SK-N-SH (cell line): ENCODE measurements around the gene COX15. TPM values are rescaled to one million over a fixed set of nuclear protein-coding genes. Genes with fewer than 3 reads are reported as not detected.

ENCODE experiments used
- CTCF ChIA-PET: fragments of 300-600, 350-600 bp; formaldehyde crosslinking; extraction: SDS; loops from one replicate; lab custom pipeline; 2021; lab: Yijun Ruan, JAX
- POLR2A ChIA-PET: fragments of 350-600 bp; sonication (Branson Sonifier 250); formaldehyde crosslinking; extraction: SDS; loops from one replicate; lab custom pipeline; 2020; ENCODE audit warnings: antibody characterized with exemption, inconsistent platforms; lab: Yijun Ruan, JAX
- DNase-seq: peaks from one replicate; pipeline ENCODE4 v3.0.0; 2012
- H2AFZ ChIP-seq: fragments of 200-600 bp; sonication (generic); 2 replicates; pipeline ENCODE4 v1.8.1; 2016; ENCODE audit warnings: antibody characterized with exemption, mild to moderate bottlenecking, low read depth
- H3F3A ChIP-seq: fragments of 200-600 bp; sonication (generic); replicated peaks from 2 replicates; pipeline ENCODE3; 2016; ENCODE audit warnings: antibody characterized with exemption, mild to moderate bottlenecking; ENCODE audit not compliant: insufficient read depth
- H3K27ac ChIP-seq, 2 experiments: fragments of 200-500 bp in 1 of 2; fragments of 200-600 bp in 1 of 2; sonication (Bioruptor generic) in 1 of 2; sonication (generic), shearing (Covaris generic) in 1 of 2; 2 replicates each; pipeline versions ENCODE4 v1.5.1 to v1.6.1; 2014 to 2016; ENCODE audit warnings: low read depth in 2 of 2, inconsistent platforms in 1 of 2, low read length in 1 of 2, mild to moderate bottlenecking in 1 of 2, mixed read lengths in 1 of 2
- H3K27me3 ChIP-seq: fragments of 200-600 bp; sonication (generic), shearing (Covaris generic); 2 replicates; pipeline ENCODE4 v1.6.1; 2016; ENCODE audit warnings: mixed run types; ENCODE audit not compliant: insufficient read depth
- H3K36me3 ChIP-seq, 2 experiments: fragments of 200-500 bp in 1 of 2; fragments of 200-600 bp in 1 of 2; sonication (Bioruptor generic) in 1 of 2; sonication (generic) in 1 of 2; replicated peaks in 1 of 2; 2 replicates each; pipeline versions ENCODE3 to v1.5.1; 2014 to 2016; ENCODE audit warnings: low read length in 1 of 2, mild to moderate bottlenecking in 1 of 2; ENCODE audit not compliant: insufficient read depth in 2 of 2, control insufficient read depth in 1 of 2
- H3K4me1 ChIP-seq, 2 experiments: fragments of 200-500 bp in 1 of 2; fragments of 200-600 bp in 1 of 2; sonication (Bioruptor generic) in 1 of 2; sonication (generic), shearing (Covaris generic) in 1 of 2; 2 replicates each; pipeline versions ENCODE4 v1.5.1 to v1.6.1; 2014 to 2016; ENCODE audit warnings: low read depth in 1 of 2, low read length in 1 of 2, mixed run types in 1 of 2; ENCODE audit not compliant: insufficient read depth in 2 of 2, control insufficient read depth in 1 of 2
- H3K4me2 ChIP-seq: fragments of 200-600 bp; sonication (generic), shearing (Covaris generic); 2 replicates; pipeline ENCODE4 v1.6.1; 2017; ENCODE audit warnings: mixed run types
- H3K4me3 ChIP-seq, 2 experiments: fragments of 200-500 bp in 1 of 2; fragments of 200-600 bp in 1 of 2; sonication (Bioruptor generic) in 1 of 2; sonication (generic), shearing (Covaris generic) in 1 of 2; 2 replicates each; pipeline versions ENCODE4 v1.5.1 to v1.8.1; 2014 to 2016; ENCODE audit warnings: low read depth in 2 of 2, inconsistent platforms in 1 of 2, low read length in 1 of 2, mild to moderate bottlenecking in 1 of 2, mixed read lengths in 1 of 2, moderate library complexity in 1 of 2
- H3K79me2 ChIP-seq: fragments of 200-600 bp; sonication (generic); 2 replicates; pipeline ENCODE4 v1.8.1; 2017; ENCODE audit warnings: mild to moderate bottlenecking; ENCODE audit not compliant: insufficient read depth
- H3K9ac ChIP-seq: fragments of 200-600 bp; sonication (generic); 2 replicates; pipeline ENCODE4 v1.6.1; 2017; ENCODE audit warnings: mixed run types
- H3K9me2 ChIP-seq: fragments of 200-600 bp; sonication (generic); 2 replicates; pipeline ENCODE4 v1.6.1; 2017; ENCODE audit warnings: mixed run types
- H3K9me3 ChIP-seq: fragments of 200-600 bp; sonication (generic); 2 replicates; pipeline ENCODE4 v1.6.1; 2017; ENCODE audit warnings: mixed run types, mild to moderate bottlenecking, moderate library complexity
- H4K20me1 ChIP-seq: fragments of 200-600 bp; sonication (generic); 2 replicates; pipeline ENCODE4 v1.6.1; 2017; ENCODE audit warnings: mild to moderate bottlenecking, mixed run types; ENCODE audit not compliant: insufficient read depth
- CHD2 ChIP-seq: fragments of 150-350 bp; IDR thresholded peaks from 2 replicates; pipeline ENCODE4 v1.6.1; 2018; ENCODE audit warnings: low read length; ENCODE audit not compliant: partially characterized antibody
- ELF1 ChIP-seq: IDR thresholded peaks from 2 replicates; pipeline ENCODE4 v1.4.0; 2012
- FOXJ3 ChIP-seq: sonication (generic); formaldehyde crosslinking; IDR thresholded peaks from 2 replicates; pipeline ENCODE4 v1.5.1; 2020; ENCODE audit warnings: mild to moderate bottlenecking, missing genetic modification reagents
- FOXM1 ChIP-seq: IDR thresholded peaks from 2 replicates; pipeline ENCODE4 v1.4.0; 2012; ENCODE audit warnings: low read depth, mild to moderate bottlenecking
- GABPA ChIP-seq: IDR thresholded peaks from 2 replicates; pipeline ENCODE4 v1.4.0; 2012; ENCODE audit warnings: low read depth, mild to moderate bottlenecking
- GATA2 ChIP-seq: sonication (generic); formaldehyde crosslinking; IDR thresholded peaks from 2 replicates; pipeline ENCODE4 v1.5.0; 2020; ENCODE audit warnings: mild to moderate bottlenecking, missing genetic modification reagents
- JUND ChIP-seq: IDR thresholded peaks from 2 replicates; pipeline ENCODE4 v1.4.0; 2012
- MEF2A ChIP-seq: IDR thresholded peaks from 2 replicates; pipeline ENCODE4 v1.4.0; 2012; ENCODE audit warnings: low read depth, borderline replicate concordance
- NFIC ChIP-seq: IDR thresholded peaks from 2 replicates; pipeline ENCODE4 v1.4.0; 2012; ENCODE audit warnings: borderline replicate concordance
- NRF1 ChIP-seq: IDR thresholded peaks from 2 replicates; pipeline ENCODE4 v1.6.1; 2012; ENCODE audit warnings: low read depth, mild to moderate bottlenecking, low read length
- RAD21 ChIP-seq: IDR thresholded peaks from 2 replicates; pipeline ENCODE4 v1.6.1; 2012; ENCODE audit warnings: mild to moderate bottlenecking, low read length
- RCOR1 ChIP-seq: fragments of 150-350 bp; IDR thresholded peaks from 2 replicates; pipeline ENCODE4 v1.6.1; 2017; ENCODE audit warnings: antibody characterized with exemption, low read length
- RFX5 ChIP-seq: IDR thresholded peaks from 2 replicates; pipeline ENCODE4 v1.6.1; 2012; ENCODE audit warnings: mild to moderate bottlenecking, improper control_type of control experiment, low read length
- SIN3A ChIP-seq: IDR thresholded peaks from 2 replicates; pipeline ENCODE4 v1.6.1; 2012; ENCODE audit warnings: low read depth, mild to moderate bottlenecking, low read length, moderate library complexity, borderline replicate concordance
- TAF1 ChIP-seq: IDR thresholded peaks from 2 replicates; pipeline ENCODE4 v1.6.1; 2012; ENCODE audit warnings: low read depth, mild to moderate bottlenecking, low read length, moderate library complexity, borderline replicate concordance
- TCF12 ChIP-seq: IDR thresholded peaks from 2 replicates; pipeline ENCODE4 v1.4.0; 2012
- TEAD4 ChIP-seq: IDR thresholded peaks from 2 replicates; pipeline ENCODE4 v1.4.0; 2012; ENCODE audit warnings: mild to moderate bottlenecking, borderline replicate concordance; ENCODE audit not compliant: insufficient read depth
- YY1 ChIP-seq: IDR thresholded peaks from 2 replicates; pipeline ENCODE4 v1.4.0; 2012; ENCODE audit warnings: low read depth, mild to moderate bottlenecking
- WGBS: methylation state at CpG from one replicate; pipeline ENCODE4 v1.1.6; 2017; ENCODE audit warnings: low lambda C conversion rate; 5-methylcytosine and 5-hydroxymethylcytosine counted together
- polyA plus RNA-seq, 3 experiments: library from polyadenylated mRNA; depleted of rRNA; stranded (reverse); fragments of >200 nt; gene quantifications; 2 replicates each; pipeline ENCODE4 v1.2.3, GENCODE V29; 2012
- TF ChIP-seq, protein P1 (sequence below): fragments of 150-350 bp; IDR thresholded peaks from 2 replicates; pipeline ENCODE4 v1.6.1; 2016; ENCODE audit warnings: mild to moderate bottlenecking, low read depth, low read length
- TF ChIP-seq, protein P2 (sequence below): fragments of 200-600 bp; sonication (generic); IDR thresholded peaks from 2 replicates; pipeline ENCODE4 v1.6.1; 2017; ENCODE audit warnings: antibody characterized with exemption, mild to moderate bottlenecking, moderate library complexity
- TF ChIP-seq, protein P3 (sequence below): IDR thresholded peaks from 2 replicates; pipeline ENCODE4 v1.4.0; 2012; ENCODE audit warnings: low read depth, borderline replicate concordance

COX15 gene
- polyA plus RNA-seq, 1 of the 3 experiments (the other 2 are of a cell fraction), result 20.4 TPM

DNA sequence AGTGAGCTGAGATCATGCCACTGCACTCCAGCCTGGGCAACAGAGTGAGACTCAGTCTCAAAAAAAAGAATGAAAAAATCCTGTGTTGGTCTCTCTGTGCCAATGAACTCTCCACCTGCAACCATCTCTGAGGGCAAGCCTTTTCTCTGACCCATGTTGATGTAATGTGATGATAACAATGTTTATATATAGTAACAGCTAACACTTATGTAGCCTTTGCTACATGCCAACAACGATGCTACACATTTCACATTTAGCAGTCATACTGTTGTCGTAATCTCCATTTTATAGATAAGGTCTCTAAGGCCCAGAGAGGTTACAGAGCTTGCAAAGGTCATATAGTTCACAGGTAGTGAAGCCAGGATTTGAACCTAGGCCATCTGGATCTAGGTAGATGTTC, 11.5 kb downstream of the COX15 start:
- H3K27me3 ChIP-seq, result no peaks in the 10 kb centered on the region
- H3K9me2 ChIP-seq, result no peaks in the 10 kb centered on the region
- ChIA-PET POLR2A (no interaction called here), CTCF (no interaction called here)
- no peak for DNase-seq
- H3K79me2 ChIP-seq, result no peaks in the 10 kb centered on the region
- no peak overlapping the region for H2AFZ ChIP-seq
- TF ChIP-seq GABPA (no peak), YY1 (no peak), JUND (no peak), TEAD4 (no peak), SIN3A (no peak), TCF12 (no peak), FOXM1 (no peak), RAD21 (no peak), ELF1 (no peak), TAF1 (no peak), MEF2A (no peak), RFX5 (no peak), CHD2 (no peak), GATA2 (no peak), RCOR1 (no peak), NFIC (no peak)
- TF ChIP-seq, protein P1, sequence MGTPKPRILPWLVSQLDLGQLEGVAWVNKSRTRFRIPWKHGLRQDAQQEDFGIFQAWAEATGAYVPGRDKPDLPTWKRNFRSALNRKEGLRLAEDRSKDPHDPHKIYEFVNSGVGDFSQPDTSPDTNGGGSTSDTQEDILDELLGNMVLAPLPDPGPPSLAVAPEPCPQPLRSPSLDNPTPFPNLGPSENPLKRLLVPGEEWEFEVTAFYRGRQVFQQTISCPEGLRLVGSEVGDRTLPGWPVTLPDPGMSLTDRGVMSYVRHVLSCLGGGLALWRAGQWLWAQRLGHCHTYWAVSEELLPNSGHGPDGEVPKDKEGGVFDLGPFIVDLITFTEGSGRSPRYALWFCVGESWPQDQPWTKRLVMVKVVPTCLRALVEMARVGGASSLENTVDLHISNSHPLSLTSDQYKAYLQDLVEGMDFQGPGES, result no peak
- 66% methylated on average over 2 of the region's 2 CpGs for WGBS
- H3K4me3 ChIP-seq, result no peak overlapping the region
- H4K20me1 ChIP-seq, result no peaks in the 10 kb centered on the region
- no peaks in the 10 kb centered on the region for H3K9me3 ChIP-seq
- no peak overlapping the region for H3K4me2 ChIP-seq
- H3K36me3 ChIP-seq, result peaks cover 66 to 76% of the 10 kb centered on the region in 2 experiments
- H3F3A ChIP-seq, result peaks cover 10% of the 10 kb centered on the region
- no peaks in the 10 kb centered on the region for H3K4me1 ChIP-seq
- H3K9ac ChIP-seq, result no peak overlapping the region
- H3K27ac ChIP-seq, result no peak overlapping the region

DNA sequence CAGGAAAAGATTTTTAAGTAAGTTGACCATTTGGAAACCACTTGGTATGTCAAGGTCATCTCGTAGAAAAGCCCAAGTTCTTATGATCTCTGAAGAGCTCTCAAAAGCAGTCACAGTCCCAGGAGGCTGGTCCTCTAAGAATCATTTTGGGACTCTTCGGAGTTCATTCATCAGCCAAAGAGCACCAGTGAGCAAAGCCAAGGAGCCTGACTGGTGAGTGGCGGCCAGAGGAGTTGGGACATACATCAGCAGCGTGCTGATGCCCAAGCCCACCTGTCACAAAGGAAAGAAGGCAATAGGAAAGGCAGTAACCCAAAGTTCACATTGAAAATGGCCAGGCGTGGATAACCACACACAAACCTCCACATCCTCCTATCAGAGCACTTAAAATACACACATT, 17.5 kb downstream of the COX15 start:
- POLR2A ChIA-PET, result no interaction called here
- H3K9ac ChIP-seq, result no peak overlapping the region
- TF ChIP-seq, protein P2, sequence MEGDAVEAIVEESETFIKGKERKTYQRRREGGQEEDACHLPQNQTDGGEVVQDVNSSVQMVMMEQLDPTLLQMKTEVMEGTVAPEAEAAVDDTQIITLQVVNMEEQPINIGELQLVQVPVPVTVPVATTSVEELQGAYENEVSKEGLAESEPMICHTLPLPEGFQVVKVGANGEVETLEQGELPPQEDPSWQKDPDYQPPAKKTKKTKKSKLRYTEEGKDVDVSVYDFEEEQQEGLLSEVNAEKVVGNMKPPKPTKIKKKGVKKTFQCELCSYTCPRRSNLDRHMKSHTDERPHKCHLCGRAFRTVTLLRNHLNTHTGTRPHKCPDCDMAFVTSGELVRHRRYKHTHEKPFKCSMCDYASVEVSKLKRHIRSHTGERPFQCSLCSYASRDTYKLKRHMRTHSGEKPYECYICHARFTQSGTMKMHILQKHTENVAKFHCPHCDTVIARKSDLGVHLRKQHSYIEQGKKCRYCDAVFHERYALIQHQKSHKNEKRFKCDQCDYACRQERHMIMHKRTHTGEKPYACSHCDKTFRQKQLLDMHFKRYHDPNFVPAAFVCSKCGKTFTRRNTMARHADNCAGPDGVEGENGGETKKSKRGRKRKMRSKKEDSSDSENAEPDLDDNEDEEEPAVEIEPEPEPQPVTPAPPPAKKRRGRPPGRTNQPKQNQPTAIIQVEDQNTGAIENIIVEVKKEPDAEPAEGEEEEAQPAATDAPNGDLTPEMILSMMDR, result no peak
- TF ChIP-seq TAF1 (no peak), FOXJ3 (no peak), MEF2A (no peak), NRF1 (no peak), FOXM1 (no peak)
- TF ChIP-seq, protein P3, sequence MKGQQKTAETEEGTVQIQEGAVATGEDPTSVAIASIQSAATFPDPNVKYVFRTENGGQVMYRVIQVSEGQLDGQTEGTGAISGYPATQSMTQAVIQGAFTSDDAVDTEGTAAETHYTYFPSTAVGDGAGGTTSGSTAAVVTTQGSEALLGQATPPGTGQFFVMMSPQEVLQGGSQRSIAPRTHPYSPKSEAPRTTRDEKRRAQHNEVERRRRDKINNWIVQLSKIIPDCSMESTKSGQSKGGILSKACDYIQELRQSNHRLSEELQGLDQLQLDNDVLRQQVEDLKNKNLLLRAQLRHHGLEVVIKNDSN, result no peak
- TF ChIP-seq, protein P1, result no peak
- TF ChIP-seq, all 33 proteins: peak for 0
- no peaks in the 10 kb centered on the region for H3K9me2 ChIP-seq
- H3K4me3 ChIP-seq, result no peak overlapping the region
- H3K36me3 ChIP-seq, result peaks cover 71 to 73% of the 10 kb centered on the region in 2 experiments
- WGBS, result 96% methylated on average over 5 of the region's 5 CpGs
- CTCF ChIA-PET, result no interaction called here
- no peaks in the 10 kb centered on the region for H3K27me3 ChIP-seq
- H3K27ac ChIP-seq, result no peak overlapping the region
- H3K79me2 ChIP-seq, result no peaks in the 10 kb centered on the region
- peaks cover 0 to 7% of the 10 kb centered on the region in 2 experiments; a peak in 1 of 4 replicates for H3K4me1 ChIP-seq
- H2AFZ ChIP-seq, result no peak overlapping the region
- no peaks in the 10 kb centered on the region for H3K9me3 ChIP-seq
- peaks cover 19% of the 10 kb centered on the region for H3F3A ChIP-seq
- no peak overlapping the region for H3K4me2 ChIP-seq
- H4K20me1 ChIP-seq, result no peaks in the 10 kb centered on the region
- no peak for DNase-seq
